Type B pancreatic cell (in vitro differentiated cells): ENCODE data around the gene SCAI. TPM values are rescaled to one million over a fixed set of nuclear protein-coding genes. Genes with fewer than 3 reads are reported as not detected.

Experiments
- DNase-seq: peaks from one replicate; pipeline ENCODE4 v3.0.0; 2021; ENCODE audit warnings: mixed read lengths; ENCODE audit not compliant: unreplicated experiment; ENCODE audit errors: extremely low spot score
- H3K27ac Mint-ChIP-seq: 2 replicates; pipeline ENCODE4 v1.8.0; 2021; ENCODE audit warnings: mild to moderate bottlenecking, mixed read lengths
- H3K27me3 Mint-ChIP-seq: 2 replicates; pipeline ENCODE4 v1.8.0; 2021; ENCODE audit warnings: mixed read lengths
- H3K36me3 Mint-ChIP-seq: 2 replicates; pipeline ENCODE4 v1.8.0; 2021; ENCODE audit warnings: mixed read lengths
- H3K4me1 Mint-ChIP-seq: one replicate; pipeline ENCODE4 v1.8.0; 2021; ENCODE audit warnings: mixed read lengths; ENCODE audit not compliant: unreplicated experiment
- H3K4me3 Mint-ChIP-seq: 2 replicates; pipeline ENCODE4 v1.8.0; 2021; ENCODE audit warnings: mild to moderate bottlenecking, mixed read lengths
- H3K9me3 Mint-ChIP-seq: 2 replicates; pipeline ENCODE4 v1.8.0; 2021; ENCODE audit warnings: mixed read lengths
- total RNA-seq: library from RNA; stranded (reverse); gene quantifications from 2 replicates; pipeline ENCODE4 v1.2.1, GENCODE V29; 2021; ENCODE audit warnings: low replicate concordance
- TF ChIP-seq, protein P1 (sequence below): fragments of 200-600 bp; sonication (generic); conservative IDR thresholded peaks from 2 replicates; pipeline ENCODE4 v1.5.0; 2021; ENCODE audit warnings: antibody characterized with exemption, mild to moderate bottlenecking

SCAI gene
- total RNA-seq, 1 donor from 2014 or later, result 12.8 TPM

DNA sequence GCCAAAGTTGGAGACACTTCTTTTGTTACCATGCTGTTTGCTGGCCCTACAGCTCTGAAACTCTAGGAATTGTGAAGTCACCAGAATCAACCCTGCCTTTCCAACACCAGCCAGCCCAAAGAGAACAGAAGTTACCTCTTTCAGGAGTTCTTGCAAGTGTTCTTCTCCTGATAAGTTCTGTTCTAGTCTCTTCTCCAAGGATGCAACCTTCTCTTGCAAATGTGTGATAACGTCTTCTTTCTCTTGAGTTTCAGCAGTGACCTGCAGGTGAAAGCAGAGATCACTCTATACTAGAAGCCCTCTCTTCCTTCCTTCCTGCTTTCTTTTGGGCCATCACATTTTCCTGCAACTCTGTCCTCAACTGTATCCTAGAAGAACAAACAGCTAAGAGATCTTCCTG, 231.6 kb downstream of the SCAI start:
- DNase-seq, result no peak
- no peaks in the 10 kb centered on the region for H3K27me3 Mint-ChIP-seq
- H3K4me1 Mint-ChIP-seq, result no peaks in the 10 kb centered on the region
- H3K36me3 Mint-ChIP-seq, result peaks cover 25% of the 10 kb centered on the region
- H3K9me3 Mint-ChIP-seq, result no peaks in the 10 kb centered on the region
- H3K4me3 Mint-ChIP-seq, result no peak overlapping the region
- H3K27ac Mint-ChIP-seq, result no peak overlapping the region
- TF ChIP-seq, protein P1, sequence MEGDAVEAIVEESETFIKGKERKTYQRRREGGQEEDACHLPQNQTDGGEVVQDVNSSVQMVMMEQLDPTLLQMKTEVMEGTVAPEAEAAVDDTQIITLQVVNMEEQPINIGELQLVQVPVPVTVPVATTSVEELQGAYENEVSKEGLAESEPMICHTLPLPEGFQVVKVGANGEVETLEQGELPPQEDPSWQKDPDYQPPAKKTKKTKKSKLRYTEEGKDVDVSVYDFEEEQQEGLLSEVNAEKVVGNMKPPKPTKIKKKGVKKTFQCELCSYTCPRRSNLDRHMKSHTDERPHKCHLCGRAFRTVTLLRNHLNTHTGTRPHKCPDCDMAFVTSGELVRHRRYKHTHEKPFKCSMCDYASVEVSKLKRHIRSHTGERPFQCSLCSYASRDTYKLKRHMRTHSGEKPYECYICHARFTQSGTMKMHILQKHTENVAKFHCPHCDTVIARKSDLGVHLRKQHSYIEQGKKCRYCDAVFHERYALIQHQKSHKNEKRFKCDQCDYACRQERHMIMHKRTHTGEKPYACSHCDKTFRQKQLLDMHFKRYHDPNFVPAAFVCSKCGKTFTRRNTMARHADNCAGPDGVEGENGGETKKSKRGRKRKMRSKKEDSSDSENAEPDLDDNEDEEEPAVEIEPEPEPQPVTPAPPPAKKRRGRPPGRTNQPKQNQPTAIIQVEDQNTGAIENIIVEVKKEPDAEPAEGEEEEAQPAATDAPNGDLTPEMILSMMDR, result no peak

DNA sequence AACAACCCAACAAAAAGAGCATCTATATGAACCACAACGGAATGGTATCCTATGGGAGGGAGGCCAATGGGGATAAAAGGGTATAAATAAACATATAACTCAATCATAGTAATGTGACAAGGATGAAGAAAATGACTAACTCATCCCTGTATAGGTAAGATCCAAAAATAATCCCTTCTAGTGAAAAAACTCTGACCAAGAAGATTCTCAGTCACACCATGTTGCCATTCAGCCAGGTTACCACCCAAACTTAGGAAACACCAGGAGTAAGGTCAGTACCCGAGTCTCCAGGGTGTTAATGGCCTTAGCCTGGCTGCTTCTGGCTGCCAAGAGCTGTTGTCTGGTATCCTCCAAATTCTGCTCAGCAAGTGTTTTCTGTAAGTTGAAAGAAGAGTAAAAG, 235.2 kb downstream of the SCAI start:
- H3K9me3 Mint-ChIP-seq, result no peaks in the 10 kb centered on the region
- H3K27ac Mint-ChIP-seq, result no peak overlapping the region
- no peaks in the 10 kb centered on the region for H3K4me1 Mint-ChIP-seq
- no peak for DNase-seq
- TF ChIP-seq, protein P1, result no peak
- no peaks in the 10 kb centered on the region for H3K27me3 Mint-ChIP-seq
- no peak overlapping the region for H3K4me3 Mint-ChIP-seq
- H3K36me3 Mint-ChIP-seq, result peaks cover 20% of the 10 kb centered on the region

DNA sequence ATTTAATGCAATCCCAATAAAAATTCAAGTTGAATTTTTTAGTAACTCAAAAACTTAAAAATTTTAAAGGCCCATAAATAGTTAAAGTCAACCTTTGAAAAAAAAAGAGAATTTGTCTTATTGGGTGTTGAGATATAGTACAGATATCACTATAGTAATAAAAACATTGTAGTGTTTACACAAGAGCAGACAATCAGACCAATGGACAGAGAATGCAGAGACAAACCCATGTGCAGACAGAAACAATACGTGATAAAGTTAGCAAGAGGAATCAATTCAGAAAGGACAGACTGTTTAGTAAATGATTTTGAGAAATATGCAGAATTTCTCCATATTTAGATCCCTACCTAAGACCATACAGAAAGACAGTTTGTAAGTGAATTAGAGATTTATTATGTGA, 236.4 kb downstream of the SCAI start:
- Mint-ChIP-seq H3K4me3 (no peak overlapping the region), H3K27ac (no peak overlapping the region), H3K9me3 (no peaks in the 10 kb centered on the region), H3K36me3 (peaks cover 20% of the 10 kb centered on the region), H3K27me3 (no peaks in the 10 kb centered on the region), H3K4me1 (no peaks in the 10 kb centered on the region)
- no peak for DNase-seq
- TF ChIP-seq, protein P1, result no peak

DNA sequence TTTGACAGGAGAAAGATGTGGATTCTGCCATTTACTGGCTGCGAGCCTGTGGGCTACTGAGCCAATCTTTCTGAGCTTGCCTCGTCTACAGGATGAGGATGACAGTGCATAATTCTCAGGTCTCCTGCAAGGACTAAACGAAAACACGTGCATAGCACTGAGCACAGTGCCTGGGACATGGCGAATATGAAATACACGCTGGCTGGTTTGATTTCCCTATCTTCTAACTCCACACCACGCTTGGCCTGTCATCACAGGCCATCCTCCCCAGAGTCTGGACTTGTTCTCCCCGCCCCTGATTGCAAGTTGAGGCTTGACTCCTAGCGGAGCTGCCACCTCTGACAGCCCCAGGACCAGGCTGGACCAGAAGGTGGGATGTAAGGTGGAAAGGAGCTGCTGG, 243.5 kb downstream of the SCAI start:
- Mint-ChIP-seq H3K27ac (no peak overlapping the region), H3K4me3 (no peak overlapping the region), H3K27me3 (no peaks in the 10 kb centered on the region), H3K9me3 (no peaks in the 10 kb centered on the region), H3K36me3 (peaks cover 10% of the 10 kb centered on the region), H3K4me1 (no peaks in the 10 kb centered on the region)
- TF ChIP-seq, protein P1, result no peak
- no peak for DNase-seq

DNA sequence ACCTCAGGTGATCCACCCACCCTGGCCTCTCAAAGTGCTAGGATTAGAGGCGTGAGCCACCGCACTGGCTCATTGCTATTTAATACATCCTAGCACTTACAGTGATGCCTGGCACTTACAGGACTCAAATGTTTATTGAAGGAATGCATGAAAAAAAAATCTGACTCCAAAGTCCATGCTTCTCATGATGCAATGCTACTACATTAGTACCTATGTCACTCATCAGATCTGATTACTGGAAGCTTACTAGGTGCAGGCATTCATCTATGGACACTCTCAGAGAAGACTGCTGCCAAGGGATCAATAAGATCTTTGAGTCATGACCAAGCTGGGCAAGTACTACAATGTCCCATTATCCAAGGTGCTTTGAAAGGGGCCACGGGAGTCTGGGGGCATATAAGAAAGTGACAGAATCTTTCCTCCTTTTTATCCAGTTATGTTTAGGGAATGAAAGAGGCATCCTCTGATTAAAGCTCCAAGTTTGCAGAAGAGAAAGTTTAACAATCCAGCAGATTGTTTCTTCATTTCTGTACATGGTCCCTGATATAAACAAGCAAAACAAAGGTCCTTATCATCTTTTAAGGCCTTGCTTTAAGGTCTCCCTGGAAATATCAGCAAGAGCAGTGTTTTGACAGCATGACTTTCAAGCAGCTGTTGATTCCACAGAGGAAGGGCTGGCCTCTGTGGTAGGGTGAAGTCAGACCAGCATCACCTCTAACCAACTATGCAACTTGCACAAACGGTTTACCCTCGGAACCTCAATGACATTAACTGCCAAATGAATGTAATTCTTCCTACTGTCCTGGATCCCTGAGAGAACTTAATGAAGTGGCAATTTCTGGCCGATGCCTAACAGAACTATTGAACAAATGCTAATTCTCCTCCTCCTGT, 245.5 kb downstream of the SCAI start:
- Mint-ChIP-seq H3K27me3 (no peaks in the 10 kb centered on the region), H3K27ac (no peak overlapping the region), H3K4me3 (no peak overlapping the region), H3K9me3 (no peaks in the 10 kb centered on the region), H3K4me1 (no peaks in the 10 kb centered on the region), H3K36me3 (peaks cover 4% of the 10 kb centered on the region)
- DNase-seq, result no peak
- TF ChIP-seq, protein P1, result no peak
